Activated T-cell treated with anti-CD3 and anti-CD28 coated beads, Interleukin-2, amount 50 U/mL, for 1 hour (primary cell): Measurements from ENCODE around the gene KCNQ1.

ENCODE experiments used
- DNase-seq: peaks from one replicate; pipeline ENCODE4 v3.0.0-alpha.2; 2020

The KCNQ1 gene

DNA sequence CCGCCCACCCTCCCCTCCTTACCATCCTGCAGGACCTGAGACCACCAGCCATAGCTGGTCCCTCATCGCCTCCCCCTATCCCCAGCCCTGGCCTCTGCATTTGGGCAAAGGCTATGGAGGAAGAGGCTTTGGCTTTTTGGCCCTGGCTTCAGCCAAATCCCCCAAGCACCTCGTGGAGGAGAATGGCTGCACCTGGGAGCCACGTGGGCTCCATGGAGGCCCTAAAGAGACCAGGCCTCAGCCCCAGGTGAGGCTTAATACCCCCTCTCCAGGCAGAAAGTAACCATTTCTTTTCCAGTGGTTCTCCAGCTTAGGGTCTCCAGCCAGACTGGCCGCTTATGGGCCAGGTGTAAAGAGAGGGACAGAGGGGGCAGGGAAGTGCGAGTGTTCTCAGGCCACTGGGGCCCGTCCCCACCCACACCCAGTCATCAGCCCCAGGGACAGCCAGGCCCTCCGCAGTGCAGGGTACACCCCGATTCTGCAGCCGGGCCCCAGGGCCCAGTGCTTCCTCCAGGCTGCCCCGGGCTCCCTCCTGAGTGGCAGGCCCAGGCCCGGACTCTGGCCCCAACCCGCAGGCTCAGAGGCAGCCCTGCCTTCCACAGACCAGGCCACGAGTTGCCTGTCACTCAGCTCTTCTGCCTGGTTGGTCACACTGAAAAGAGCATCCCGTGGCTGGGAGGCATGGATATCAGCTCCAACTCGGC, 414.3 kb downstream of the KCNQ1 start:
- DNase-seq, result no peak

DNA sequence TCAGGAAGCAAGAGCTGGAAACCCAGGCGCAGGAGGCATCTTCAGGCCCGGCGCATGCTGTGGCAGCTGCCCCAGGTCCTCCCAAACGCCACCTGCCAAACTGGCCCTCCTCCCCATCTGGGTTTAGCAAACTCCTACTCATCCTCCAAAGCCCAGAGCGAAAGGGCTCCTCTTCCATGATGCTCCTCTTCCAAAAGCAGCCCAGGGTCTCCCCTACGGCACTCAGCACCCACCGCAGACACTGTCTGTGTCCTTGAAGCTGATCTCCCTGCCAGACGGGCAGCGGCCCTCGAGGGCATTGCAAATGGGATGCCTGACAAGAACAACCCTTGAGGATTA, 414.9 kb downstream of the KCNQ1 start:
- DNase-seq, result no peak

DNA sequence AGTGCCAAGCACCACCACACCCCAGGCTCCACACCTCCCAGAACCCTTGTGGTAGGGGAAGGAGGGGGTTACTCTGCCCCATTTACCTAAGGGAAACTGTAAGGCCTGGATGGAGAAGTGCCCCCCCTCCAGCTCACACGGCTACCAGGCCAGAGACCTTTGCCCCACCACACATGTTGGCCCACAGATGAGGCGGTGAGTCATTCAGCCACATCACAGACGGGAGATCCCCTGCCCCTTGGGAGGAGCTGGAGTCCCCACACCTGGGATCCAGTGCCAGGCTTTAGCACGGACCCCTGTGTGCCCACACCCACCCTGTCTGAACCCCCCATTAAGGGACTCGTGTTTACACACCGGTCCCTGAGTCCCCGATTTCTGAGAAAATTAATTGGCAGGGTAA, 415.8 kb downstream of the KCNQ1 start:
- no peak for DNase-seq

DNA sequence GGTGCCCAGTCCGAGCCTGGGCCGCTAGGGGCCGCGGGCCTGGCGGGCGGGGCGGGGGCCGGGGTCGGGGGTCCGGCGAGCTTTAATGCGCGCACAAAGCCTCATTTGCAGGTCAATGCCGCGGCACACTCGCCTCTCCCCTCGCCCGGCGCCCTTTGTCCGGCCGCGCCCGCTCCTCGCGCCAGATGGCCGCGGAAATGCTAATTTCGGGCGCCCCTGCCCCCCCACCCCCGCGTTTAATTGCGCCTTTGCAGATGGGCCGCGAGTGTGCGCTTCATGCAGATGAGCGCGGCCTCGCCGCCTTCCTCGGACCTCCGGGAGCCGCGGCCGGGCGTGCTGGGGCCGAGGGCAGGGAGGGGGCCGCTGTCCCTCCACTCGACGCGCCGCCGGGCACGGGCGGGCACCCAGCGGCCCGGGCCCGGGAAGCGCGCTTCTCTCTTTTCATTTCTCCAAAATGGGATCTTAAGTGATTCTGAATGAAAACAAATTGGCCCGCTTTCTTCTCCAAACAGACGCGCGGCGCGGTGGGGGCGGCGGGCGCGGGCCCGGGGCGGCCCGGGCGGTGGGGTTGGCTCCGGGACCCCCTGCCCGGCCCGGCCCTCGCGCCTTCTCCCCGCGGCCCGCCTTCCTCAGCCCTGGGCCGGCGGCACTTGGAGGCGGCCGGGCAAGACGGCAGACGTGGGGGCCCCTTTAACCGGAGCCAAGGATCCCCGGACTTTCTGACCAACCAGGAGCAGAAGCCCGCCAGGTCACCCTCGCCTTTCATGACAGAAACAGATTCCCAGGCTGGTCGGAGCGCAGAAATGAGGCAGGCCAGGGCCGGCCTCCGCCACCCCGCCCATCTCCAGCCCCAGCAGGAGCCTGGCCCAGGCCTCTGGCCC, 417.8 kb downstream of the KCNQ1 start:
- no peak for DNase-seq

DNA sequence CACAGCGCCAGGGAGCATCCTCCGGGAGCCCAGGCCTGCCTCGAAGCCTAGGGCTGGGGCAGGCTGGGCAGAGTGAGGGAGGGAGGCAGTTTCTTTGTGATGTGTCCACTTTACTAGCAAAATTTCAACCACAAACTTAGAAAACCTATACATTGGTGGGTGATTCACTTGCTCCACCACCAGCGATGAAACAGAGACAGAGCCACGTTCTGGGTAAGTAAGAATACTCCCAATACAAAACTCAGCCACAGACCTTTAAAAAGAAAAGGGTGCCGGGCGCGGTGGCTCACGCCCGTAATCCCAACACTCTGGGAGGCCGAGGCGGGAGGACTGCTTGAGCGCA, 418.4 kb downstream of the KCNQ1 start:
- DNase-seq, result no peak

DNA sequence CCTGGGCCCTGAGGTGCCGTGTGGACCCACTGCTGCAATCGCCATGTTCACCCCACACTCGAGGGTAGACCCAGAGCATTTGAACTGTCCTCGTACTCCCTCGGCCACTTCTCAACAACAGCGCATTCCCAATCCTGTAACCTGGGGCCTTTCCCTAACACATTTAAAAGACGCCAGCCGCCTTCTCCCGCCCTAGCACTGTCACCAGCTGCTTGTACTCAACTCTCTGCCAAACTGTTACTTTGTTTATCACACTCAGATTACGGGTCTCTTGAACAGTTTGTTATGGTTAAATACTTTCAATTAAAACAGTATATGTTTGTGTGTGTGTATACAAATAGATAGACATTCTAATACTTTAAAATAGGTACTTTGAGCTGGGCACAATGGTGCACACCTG, 420.1 kb downstream of the KCNQ1 start:
- DNase-seq, result no peak

DNA sequence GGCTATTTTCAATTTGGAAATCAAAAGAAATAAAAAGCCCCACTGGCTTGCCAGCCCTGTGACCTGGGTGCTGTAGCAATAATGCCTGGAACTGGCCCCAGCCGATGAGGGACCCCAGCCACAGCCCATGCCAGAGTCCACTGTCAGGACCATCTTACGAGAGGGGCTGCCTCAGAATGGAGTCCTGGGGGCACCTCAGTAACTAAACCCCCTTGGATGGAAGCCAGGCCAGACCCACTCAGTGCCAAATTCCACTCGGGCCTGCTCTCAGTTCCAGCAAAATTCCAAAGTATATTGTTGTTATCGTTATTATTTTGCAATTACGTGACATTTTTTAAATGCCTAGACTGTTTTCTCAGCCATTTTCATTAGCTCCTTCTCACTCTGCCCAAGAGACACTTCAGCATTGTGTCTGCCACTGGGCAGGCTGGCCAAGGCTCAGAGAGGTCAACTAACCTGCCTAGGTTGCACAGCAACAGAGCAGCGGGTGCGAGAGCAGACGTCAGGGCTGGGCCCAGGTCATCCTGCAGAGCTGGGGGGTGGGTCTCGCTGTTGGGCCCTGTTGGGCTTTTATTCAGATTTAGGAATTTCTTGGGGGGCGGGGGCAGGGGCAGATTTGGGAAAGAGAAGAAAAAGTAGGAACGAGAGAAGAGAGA, 421.2 kb downstream of the KCNQ1 start:
- no peak for DNase-seq

DNA sequence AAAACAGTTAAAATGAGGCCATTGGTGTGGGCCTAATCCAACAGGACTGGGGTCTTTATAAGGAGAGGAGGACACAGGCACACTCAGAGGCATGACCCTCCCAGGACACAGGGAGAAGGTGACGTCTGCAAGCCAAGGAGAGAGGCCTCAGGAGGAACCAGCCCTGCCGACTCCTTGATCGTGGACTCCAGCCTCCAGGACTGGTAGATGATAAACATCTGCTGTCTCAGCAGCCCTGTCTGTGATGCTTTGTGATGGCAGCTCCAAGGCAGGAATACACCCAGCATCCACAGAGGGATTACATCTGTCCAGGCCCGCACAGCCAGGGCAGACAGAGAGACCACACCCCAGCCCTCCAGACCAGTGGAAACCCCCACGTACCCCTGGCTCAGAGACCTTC, 422.3 kb downstream of the KCNQ1 start:
- no peak for DNase-seq

DNA sequence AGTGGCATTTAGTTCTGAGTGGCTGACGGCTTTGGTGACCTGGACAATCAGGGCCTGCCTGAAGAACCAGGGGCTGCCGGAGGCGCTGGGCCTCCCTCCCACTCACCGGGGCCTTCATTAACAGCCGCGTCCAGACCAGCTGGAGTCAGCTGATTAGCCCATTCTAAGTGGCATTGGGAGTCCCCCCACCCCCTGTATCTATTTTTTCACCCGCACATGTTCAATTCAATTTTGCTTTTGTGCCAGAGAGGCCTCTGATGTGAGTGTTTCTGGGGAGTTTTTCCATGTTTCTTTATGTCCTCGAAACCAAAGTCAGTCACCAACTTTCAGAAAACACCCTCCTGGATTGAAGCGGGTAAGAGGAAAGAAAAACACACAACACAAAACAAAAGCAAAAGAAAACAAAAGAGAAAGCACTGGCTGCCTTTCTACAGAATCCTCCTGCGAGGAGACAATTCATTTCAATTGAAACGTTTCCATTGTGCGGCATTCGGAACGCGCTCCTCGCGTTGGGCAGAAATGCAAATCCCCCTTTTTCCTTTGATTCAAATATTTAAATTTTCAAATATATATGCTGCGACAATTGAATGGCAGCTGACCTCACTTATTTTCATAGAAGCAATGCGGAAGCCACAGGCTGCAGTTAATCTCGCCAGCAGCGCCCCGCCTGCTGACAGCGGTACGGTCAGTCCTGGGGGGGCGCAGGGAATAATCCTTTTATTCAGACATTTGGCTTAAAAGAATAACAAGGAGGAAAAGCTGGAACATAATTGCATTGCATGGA, 423.1 kb downstream of the KCNQ1 start:
- DNase-seq, result no peak

DNA sequence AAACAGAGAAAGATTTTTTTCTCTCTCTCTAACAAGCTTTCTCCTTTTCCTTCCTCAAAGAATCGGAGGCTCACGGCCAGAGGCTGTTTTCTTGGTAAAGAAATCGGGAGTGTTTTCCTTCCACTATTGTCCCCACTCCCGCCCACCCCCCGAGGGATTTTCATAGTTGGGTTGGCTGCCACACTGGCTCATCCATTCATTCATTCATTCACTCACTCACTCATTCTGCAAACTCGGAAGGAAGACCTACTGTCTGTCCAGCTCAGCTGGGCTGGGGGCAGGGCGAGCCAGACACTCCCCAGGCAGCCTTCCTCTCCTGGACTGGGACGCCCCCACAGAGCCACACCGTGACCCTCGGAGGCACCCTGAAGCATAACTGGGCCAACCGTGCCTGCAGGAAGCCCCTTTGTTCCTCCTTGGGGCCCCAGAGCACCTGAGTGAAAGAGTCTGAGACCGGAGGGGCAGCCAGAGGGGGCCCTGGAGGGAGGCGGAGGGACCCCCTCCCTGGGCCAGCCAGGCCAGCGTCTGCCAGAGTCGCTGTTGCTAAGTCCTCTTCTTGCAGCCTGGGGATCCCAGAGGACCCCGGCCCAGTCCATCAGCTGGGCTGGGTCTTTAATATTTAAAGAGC, 423.8 kb downstream of the KCNQ1 start:
- no peak for DNase-seq

DNA sequence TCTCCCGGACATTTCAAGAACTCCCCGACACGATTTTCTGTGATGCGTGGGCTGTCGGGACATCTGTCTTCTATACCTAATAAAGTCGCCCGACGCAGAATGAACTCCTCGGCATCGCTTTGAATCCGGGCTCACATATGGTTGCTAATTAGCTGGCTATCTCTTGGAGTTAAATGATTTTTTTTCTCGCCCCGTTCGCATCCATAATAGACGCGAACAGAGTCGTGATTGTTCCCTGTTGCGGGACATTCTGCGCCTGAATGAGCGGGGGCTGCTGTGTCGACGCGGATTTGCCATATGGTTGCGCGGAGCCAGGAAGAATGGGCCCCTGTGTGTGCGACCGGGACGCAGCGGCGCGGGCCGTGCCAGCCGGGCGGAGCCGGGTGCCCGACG, 424.3 kb downstream of the KCNQ1 start:
- no peak for DNase-seq

DNA sequence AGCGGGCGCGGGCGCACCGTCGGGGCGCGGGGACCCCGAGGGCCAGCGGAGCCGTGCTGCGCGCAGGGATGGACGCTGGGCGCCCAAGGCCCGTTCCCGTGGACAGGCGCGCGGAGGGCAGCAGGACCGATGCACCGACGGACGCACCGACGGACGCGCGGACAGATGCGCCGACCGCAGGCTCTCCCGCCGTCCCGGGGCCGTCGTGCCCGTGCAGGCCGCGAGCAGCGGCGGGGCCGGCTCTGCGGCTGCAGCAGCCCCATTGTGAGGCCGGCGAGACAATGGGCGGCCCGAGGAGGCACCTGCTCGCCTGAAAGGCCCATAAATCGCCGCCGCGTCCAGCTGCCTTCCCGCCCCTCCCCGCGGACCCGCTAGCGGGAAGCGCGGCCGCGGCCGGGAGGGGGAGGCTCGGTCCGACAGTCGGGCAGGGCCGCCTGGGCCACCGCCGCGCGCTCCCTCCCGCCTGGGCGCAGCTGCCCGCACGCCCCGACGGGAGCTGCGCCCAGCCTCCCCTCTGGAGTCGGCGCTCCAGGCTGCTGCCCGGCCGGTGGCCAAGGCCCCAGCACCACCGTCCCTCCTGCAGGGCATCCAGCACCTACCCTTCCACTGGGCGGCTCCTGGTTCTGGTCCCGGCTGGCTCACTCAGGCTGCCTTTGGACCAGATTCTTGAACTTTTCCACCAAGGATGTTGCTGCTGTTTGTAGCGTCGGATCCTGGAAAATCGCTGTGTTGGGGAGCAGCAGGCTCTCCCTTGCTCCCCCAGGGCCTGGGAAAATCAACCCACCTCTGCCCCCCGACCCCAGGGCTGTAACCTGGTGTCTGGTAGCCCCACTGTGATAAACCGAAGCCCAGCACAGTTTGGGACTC, 425.0 kb downstream of the KCNQ1 start:
- no peak for DNase-seq

DNA sequence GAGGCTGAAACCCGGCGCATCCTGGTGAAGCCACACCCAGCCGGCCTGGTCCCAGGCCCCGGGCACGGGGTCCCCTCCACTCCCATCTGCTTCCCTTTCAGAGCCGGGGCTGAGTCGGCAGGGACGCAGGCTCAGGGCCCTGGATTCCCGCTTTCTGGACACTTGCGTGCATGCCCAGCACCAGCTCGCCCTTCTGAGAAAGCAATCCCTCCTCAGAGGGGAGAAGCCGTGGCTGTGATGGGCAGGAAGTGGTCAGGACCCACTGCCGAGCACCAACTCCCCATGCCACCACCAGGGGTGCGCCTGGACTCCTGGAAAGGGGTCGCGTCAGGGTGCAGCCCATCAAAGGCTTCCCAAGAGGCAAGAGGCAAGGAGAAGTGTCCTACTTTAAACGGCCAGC, 425.7 kb downstream of the KCNQ1 start:
- no peak for DNase-seq

DNA sequence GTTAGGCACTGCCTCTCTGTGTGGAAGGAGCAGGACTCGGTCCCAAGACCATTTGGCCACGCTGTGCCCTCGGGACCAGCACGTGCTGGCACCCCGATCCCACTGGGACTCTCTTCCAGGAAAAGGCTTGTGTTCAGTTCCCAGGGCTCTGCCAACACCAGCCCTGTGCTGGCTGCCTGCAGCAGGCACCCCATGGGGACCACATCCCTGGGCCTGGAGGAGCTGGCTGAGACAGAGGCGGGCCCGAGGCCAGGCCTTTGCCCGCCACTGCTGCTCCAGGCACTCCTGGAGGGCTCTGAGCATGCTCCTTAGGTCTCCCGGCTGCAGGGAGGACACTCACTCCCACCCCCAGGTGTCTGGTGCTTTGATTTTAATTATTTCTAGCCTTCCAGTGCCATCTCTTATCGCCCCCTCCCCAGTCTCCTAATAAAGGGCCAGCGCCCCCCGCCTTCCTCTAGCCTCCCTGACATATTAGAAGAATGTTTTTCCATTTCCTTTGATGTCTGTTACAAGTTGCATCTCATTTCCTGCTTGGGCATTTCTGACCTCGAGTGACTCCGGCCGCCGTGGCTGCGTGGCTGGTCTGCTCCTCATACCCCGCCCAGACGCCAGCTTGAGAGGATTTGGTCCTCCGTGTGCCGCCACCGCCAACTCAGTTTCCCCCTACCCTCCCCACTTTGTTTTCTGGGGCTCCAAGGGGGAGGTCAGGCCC, 426.3 kb downstream of the KCNQ1 start:
- no peak for DNase-seq

DNA sequence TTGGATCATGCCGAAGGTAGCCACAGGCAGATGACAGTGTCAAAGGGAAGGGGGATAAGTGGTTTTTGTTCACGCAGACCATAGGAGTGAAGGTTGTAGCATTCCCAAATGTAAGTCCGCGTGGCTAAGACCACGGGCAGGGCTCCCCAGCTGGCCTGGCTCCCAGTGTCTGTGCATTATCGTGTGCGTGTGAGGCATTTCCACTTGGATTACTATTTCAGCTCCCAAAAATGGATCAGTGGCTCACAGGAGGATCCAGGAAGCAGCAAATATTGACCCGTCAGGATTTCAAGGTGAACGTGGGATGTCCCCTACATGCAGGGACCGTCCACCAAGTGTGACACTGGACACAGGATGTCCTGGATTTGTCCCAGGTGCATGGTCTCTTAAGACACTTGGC, 430.2 kb downstream of the KCNQ1 start:
- no peak for DNase-seq

DNA sequence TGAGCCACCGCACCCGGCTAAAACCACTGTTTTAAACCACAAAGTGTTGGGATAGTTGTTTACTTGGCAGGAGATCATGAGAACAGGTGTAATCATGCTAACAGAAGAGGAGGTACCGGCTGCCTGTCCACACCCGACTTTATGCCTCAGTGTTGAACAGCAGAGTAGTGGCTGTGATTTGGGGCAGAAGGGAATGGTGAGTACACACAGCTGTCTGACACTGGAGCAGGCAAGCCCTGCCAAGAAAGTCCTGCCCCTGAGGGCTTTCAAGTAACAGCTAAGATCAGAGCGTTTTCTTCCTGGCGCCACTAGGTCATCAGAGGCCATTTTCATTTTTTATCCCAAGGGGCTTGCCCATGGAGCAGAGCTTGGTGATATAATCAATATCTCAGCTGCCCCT, 432.7 kb downstream of the KCNQ1 start:
- no peak for DNase-seq

DNA sequence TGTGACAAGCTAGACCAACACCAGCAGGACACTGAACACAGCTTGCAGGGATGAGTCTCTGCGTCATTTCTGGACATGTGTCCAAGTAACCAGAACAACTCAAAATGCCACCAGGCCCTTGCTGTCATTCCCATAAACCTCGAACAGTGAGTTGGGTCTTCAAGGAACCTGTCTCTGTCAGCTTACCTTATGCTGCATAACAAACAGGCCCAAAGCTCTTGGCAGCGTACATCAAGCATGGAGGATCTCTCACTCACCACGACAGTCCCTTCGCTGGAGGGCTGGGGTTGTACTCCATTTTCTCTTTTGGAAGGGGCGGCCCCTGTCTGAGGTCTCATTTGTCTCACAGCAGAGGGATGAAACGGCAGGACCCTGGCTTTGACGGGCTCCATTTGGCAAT, 434.0 kb downstream of the KCNQ1 start:
- no peak for DNase-seq

DNA sequence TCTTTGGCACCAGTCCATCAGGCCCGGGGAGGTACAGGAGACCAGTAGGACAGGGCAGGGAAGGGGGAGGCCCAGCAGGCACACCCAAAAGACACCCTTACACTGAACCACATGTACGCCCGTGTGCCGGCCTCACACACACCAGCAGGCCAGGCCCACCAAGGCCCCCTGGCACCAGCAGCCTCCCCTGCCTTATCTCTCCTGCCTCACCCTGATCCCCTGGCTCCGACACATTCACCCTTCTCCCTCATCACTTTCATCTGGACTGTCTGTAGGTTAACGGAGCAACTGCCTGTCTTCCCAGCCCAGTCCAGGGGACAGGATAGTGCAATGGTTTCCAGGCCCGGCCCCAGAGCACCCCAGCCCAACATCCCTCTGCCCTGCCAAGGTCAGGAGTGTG, 435.8 kb downstream of the KCNQ1 start:
- DNase-seq, result no peak

DNA sequence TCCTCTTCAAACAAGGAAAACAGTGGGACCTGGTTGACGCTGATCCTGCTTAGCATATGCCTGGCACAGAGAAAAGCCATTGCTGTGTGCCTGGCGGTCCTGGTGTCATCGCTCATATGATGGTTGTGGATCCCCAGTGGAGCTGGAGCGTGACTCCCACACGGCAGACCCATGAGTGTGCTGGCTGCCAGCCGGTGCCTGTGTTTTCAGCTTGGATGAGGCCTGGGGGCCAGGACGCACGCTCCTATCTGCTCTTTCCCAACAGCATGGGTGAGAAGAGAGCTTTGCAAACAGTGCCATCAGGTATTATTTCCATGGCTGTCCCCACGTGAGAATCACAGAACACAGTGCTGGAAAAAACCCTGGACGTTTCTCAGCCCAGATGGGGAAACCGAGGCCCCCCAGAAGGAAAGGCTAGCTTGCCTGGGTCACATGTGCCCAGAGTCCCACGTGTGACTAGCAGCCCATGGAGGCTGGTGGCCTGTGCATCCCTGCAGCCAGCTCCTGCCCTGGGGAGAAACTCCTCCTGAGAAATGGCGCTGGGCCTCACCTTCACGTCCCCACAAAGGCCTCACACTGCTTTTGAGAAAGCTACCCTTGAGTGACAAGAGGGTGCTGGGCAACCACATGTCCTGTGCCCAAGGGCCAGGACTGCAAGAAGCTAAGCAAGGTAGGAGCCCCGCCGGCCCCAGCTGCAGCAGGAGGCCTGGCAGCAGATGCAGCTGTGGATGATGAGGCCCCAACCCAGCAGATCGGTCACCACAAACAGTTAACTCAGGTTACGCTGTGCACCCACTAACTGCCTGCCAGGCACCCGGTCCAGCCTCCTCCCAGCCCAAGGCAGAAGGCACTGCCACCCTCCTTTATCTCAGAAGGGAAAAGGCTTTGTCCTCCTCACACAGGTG, 436.5 kb downstream of the KCNQ1 start:
- DNase-seq, result no peak

DNA sequence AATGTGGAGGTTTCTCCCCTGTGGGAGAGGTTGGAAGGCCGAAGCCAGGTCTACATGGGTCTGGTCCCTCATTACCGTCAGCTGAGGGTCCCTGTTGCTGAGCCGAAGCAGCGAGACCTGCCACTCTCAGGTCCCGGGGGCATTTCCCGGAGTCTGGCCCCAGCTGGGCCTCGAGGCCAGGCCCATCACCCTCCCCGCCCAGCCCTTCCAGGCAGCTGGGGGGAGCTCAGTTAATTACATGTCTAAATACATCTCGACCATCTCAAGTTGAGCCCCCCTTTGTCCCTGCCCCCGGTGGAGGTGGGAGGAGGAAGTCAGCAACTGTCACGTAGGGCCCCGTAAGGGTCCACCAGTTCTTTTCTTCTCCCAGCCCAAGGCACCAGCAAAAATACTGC, 437.2 kb downstream of the KCNQ1 start:
- no peak for DNase-seq
